ENCODE measurements around the gene RAX2.

The RAX2 gene

GRCh38 chr19:3725640-3726310, 46.3 kb downstream of the RAX2 start:
- DNase-seq (ENCODE audit: low spot score): no peak

GRCh38 chr19:3725121-3725520, 46.9 kb downstream of the RAX2 start:
- DNase-seq (ENCODE audit: low spot score): no peak

DNA sequence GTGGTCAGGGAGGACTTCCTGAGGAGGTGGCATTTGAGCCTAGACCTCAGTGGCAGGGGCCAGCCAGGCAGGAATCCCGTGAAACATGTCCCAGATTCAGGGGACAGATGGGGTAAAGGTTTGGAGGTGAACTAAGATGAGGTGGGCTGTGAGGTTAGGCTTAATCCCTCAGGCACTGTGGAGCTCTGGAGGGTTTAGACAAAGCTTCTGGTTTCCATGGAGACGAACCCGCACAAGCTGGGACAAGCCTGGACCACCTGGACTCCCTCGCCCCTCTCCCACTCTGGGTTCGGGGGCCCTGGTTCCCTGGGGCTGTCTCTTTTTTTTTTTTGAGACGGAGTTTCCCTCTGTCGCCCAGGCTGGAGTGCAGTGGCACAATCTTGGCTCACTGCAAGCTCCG, 48.1 kb downstream of the RAX2 start:
- no peak for DNase-seq (ENCODE audit: low spot score)

DNA sequence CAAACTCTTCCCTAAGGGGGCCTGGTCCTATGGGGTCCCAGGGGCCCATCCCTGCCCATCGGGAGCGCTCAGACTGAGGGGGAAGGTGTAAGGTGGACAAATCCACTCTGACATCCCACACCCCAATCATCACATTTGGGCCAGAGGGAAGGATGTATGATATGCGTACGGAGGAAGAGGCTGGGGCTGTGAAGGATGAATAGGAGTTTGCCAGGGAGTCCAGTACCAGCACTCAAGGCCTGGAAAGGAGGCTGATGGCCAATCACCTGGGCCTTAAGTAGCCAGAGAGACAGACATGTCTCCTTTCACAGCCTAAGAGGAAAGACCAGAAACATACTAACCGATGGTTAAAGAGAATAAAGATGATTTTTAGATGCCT, 48.9 kb downstream of the RAX2 start:
- DNase-seq (ENCODE audit: low spot score): no peak

GRCh38 chr19:3722443-3723109, 49.5 kb downstream of the RAX2 start:
- DNase-seq (ENCODE audit: low spot score): no peak

GRCh38 chr19:3721887-3722442, 50.1 kb downstream of the RAX2 start:
- DNase-seq (ENCODE audit: low spot score): no peak

GRCh38 chr19:3721131-3721886, 50.7 kb downstream of the RAX2 start:
- DNase-seq (ENCODE audit: low spot score): peak; percentile 94

DNA sequence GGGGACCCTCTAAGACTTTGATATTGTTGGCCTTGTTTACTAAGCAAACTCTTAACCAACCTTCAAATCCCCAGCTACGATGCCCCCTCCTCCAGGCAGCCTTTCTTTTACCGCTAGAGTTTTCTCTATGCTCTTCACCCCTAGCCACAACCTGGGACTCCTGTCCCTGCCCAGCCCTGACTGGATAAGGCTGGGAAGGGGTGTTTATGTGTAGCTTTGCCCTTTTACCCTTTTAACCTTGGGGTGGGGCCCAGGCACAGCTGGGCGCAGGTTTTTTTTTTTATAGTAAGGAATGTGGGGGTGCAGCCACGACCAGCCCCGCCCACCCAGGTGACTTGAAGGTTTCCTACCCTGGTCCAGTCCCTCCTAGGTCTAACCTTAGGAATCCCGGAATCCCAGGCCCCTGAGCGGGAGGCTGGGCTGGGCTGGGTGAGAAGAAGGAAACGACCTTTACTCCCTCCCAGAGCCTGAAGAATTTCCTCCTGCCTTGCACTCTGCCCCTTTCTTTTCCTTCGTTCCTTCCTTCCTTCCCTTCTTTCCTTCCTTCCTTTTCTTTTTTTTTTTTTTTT, 51.6 kb downstream of the RAX2 start:
- no peak for DNase-seq (ENCODE audit: low spot score)

- DNase-seq (ENCODE audit: low spot score): no peak
Measured at GRCh38 chr19:3719868-3720267, 52.2 kb downstream of the RAX2 start.

All from germinal center (tissue), 1 donor.